Activated T-cell treated with anti-CD3 and anti-CD28 coated beads, Interleukin-2, amount 50 U/mL, for 4 hours (primary cell): Measurements from ENCODE around the gene RNF112. TPM values are rescaled to one million over a fixed set of nuclear protein-coding genes. Genes with fewer than 3 reads are reported as not detected.
"Not testable (repeated sequence)": the region's sequence is repeated elsewhere in the genome, so short reads cannot be mapped to it uniquely, and the experiment has no call there.

Experiments used
- ATAC-seq, 2 donors: fragments of 200-7000 bp; cut with Tn5 transposase; one replicate each; pipeline ENCODE4 v1.10.0; 2021
- DNase-seq: peaks from one replicate; pipeline ENCODE4 v3.0.0-alpha.2; 2020
- H3K27me3 Mint-ChIP-seq: one replicate; pipeline ENCODE4 v1.8.0; 2021; ENCODE audit warnings: low read depth, mixed read lengths
- H3K36me3 Mint-ChIP-seq: one replicate; pipeline ENCODE4 v1.8.0; 2022; ENCODE audit warnings: mixed read lengths; ENCODE audit not compliant: insufficient read depth
- H3K4me1 Mint-ChIP-seq: one replicate; pipeline ENCODE4 v1.8.0; 2021; ENCODE audit warnings: low read depth, mixed read lengths
- H3K4me3 Mint-ChIP-seq: one replicate; pipeline ENCODE4 v1.8.0; 2021; ENCODE audit warnings: mild to moderate bottlenecking, moderate library complexity, mixed read lengths
- H3K9me3 Mint-ChIP-seq: one replicate; pipeline ENCODE4 v1.8.0; 2021; ENCODE audit warnings: mixed read lengths
- total RNA-seq, 3 donors: library from RNA; stranded (reverse); gene quantifications; one replicate each; pipeline ENCODE4 v1.2.1, GENCODE V29; 2021

RNF112 gene
- total RNA-seq, 3 donors from 2014 or later = 0.18 to 0.30 TPM; not detected in 1

GRCh38 chr17:19449656-19450055 lies 38.6 kb downstream of the RNF112 start:
- ATAC-seq (no peak), DNase-seq (no peak)
- H3K9me3 Mint-ChIP-seq = peaks cover 4% of the 10 kb centered on the region
- H3K4me1 Mint-ChIP-seq = peaks cover 2% of the 10 kb centered on the region
- no peaks in the 10 kb centered on the region for H3K36me3 Mint-ChIP-seq
- no peak overlapping the region for H3K4me3 Mint-ChIP-seq
- peaks cover 15% of the 10 kb centered on the region for H3K27me3 Mint-ChIP-seq

GRCh38 chr17:19453296-19453695 lies 42.3 kb downstream of the RNF112 start:
- DNase-seq (no peak), ATAC-seq (no peak)
- Mint-ChIP-seq H3K4me3 (no peak overlapping the region), H3K4me1 (peaks cover 10% of the 10 kb centered on the region), H3K27me3 (peaks cover 10% of the 10 kb centered on the region), H3K36me3 (no peaks in the 10 kb centered on the region), H3K9me3 (no peaks in the 10 kb centered on the region)

DNA sequence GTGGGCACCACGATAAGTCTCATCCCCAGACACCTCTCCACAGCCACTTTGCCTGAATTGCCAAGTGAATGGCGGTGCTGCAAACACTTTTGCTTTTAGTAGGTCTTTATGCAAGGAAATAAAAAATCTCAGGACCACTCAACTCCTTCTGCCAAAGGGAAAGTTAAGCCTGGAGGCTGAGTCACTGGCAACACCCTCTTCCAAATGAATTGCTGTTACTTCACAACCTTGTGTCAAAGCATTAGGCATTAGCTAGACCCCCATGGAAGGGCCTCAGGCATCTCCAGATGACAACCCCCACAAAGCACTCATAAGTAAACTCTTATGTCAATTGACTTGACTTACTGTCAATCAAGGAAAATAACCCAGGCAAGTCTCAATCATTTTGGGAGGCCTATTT lies 43.0 kb downstream of the RNF112 start:
- Mint-ChIP-seq H3K4me3 (no peak overlapping the region), H3K4me1 (peaks cover 13% of the 10 kb centered on the region), H3K36me3 (no peaks in the 10 kb centered on the region), H3K9me3 (no peaks in the 10 kb centered on the region), H3K27me3 (peaks cover 8% of the 10 kb centered on the region)
- DNase-seq (no peak), ATAC-seq (no peak)

- Mint-ChIP-seq H3K36me3 (no peaks in the 10 kb centered on the region), H3K27me3 (peaks cover 6% of the 10 kb centered on the region), H3K9me3 (no peaks in the 10 kb centered on the region), H3K4me1 (peaks cover 21% of the 10 kb centered on the region), H3K4me3 (no peak overlapping the region)
- ATAC-seq (no peak), DNase-seq (no peak)
These were observed 45.2 kb downstream of the RNF112 start for GRCh38 chr17:19456016-19456927.

DNA sequence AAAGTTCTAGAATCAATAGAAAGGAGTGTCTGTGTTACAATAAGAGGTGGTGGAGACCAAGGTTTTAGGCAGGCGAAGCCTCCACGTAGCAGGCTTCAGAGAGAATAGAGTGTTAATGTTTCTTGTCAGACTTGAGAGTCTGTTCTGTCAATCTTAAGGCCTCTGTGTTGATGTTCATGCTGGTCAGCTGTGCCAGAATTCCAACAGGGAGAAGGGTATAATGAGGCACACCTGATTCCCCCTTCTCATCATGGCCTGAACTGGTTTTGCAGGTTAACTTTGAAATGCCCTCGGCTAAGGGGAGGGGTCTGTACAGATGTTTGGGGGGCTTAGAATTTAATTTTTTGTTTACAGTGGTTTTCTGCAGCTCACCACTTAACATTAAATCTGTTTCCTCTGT lies 46.0 kb downstream of the RNF112 start:
- H3K36me3 Mint-ChIP-seq = no peaks in the 10 kb centered on the region
- H3K4me1 Mint-ChIP-seq = peaks cover 25% of the 10 kb centered on the region
- H3K9me3 Mint-ChIP-seq = no peaks in the 10 kb centered on the region
- H3K27me3 Mint-ChIP-seq = peaks cover 5% of the 10 kb centered on the region
- no peak overlapping the region for H3K4me3 Mint-ChIP-seq
- DNase-seq (no peak), ATAC-seq (no peak)

DNA sequence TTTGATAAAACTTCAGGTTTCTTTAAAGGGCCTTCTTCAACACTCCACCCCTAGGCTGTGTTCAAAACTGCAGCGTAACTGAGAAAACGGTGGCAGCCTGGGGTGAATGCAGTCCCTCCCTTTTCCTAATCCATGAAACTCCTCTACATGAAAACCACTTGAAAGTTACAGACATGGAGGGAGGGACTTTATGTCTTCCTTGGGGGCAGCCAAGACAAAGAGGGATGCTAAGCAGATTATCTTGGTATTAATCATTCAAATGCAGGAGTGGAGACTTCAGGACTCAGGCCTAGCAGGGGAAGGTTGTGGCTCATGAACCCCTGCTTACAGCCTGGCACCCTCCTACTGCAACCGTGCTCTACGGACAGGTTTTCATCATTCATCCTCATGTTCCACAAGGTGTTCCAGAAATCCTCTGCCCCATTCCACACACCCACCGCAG lies 46.8 kb downstream of the RNF112 start:
- no peaks in the 10 kb centered on the region for H3K36me3 Mint-ChIP-seq
- no peak for DNase-seq
- peaks cover 30% of the 10 kb centered on the region for H3K4me1 Mint-ChIP-seq
- ATAC-seq = no peak
- H3K4me3 Mint-ChIP-seq = no peak overlapping the region
- no peaks in the 10 kb centered on the region for H3K9me3 Mint-ChIP-seq
- peaks cover 2% of the 10 kb centered on the region for H3K27me3 Mint-ChIP-seq

DNA sequence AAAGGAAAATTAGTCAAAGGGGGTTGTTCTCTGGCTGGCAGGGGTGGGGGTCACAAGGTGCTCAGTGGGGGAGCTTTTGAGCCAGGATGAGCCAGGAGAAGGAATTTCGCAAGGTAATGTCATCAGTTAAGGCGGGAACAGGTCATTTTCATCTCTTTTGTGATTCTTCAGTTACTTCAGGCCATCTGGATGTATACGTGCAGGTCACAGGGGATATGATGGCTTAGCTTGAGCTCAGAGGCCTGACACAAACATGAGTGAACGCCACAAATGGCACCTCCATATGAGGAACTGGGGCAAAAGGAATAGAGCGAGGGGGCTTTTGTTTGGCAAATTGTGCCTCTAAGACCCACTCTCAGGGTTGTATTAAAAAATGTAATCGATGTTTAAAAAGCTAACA lies 47.4 kb downstream of the RNF112 start:
- ATAC-seq, H3K36me3 Mint-ChIP-seq, H3K4me3 Mint-ChIP-seq, H3K27me3 Mint-ChIP-seq, DNase-seq, H3K9me3 Mint-ChIP-seq: not testable (repeated sequence)
- H3K4me1 Mint-ChIP-seq = peaks cover 37% of the 10 kb centered on the region

GRCh38 chr17:19459018-19459655 lies 48.1 kb downstream of the RNF112 start:
- H3K9me3 Mint-ChIP-seq, H3K36me3 Mint-ChIP-seq, DNase-seq, H3K27me3 Mint-ChIP-seq, ATAC-seq, H3K4me3 Mint-ChIP-seq: not testable (repeated sequence)
- peaks cover 42% of the 10 kb centered on the region for H3K4me1 Mint-ChIP-seq

DNA sequence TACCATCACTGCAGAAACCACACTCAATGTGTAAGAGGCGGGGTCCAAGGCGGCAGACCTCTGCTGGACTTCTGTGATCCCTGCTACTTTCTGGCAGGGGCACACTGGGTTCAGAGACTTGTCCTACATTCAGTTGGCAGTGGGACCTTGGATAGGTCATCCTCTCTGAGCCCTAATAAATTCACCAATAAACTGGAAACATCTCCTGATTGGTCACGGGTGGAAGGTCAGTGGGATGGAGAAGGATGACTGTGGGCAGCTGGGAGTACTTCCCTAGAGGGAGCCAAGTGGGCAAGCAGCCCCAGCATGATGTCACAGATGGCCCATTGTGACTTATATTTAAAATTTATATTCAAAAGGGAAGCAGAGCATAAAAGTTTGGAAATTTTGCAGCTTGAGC lies 49.7 kb downstream of the RNF112 start:
- ATAC-seq = no peak
- DNase-seq = no peak
- Mint-ChIP-seq H3K4me3 (no peak overlapping the region), H3K4me1 (peaks cover 49% of the 10 kb centered on the region), H3K9me3 (no peaks in the 10 kb centered on the region), H3K36me3 (no peaks in the 10 kb centered on the region), H3K27me3 (no peaks in the 10 kb centered on the region)

- Mint-ChIP-seq H3K4me3 (no peak overlapping the region), H3K4me1 (peaks cover 46% of the 10 kb centered on the region), H3K9me3 (no peaks in the 10 kb centered on the region), H3K27me3 (no peaks in the 10 kb centered on the region), H3K36me3 (no peaks in the 10 kb centered on the region)
- DNase-seq (no peak), ATAC-seq (no peak)
These were observed 50.1 kb downstream of the RNF112 start for GRCh38 chr17:19461116-19461515.

- Mint-ChIP-seq H3K4me3 (no peak overlapping the region), H3K9me3 (no peaks in the 10 kb centered on the region), H3K36me3 (no peaks in the 10 kb centered on the region), H3K27me3 (no peaks in the 10 kb centered on the region), H3K4me1 (peaks cover 46% of the 10 kb centered on the region)
- DNase-seq (no peak), ATAC-seq (no peak)
These were observed 50.6 kb downstream of the RNF112 start for GRCh38 chr17:19461681-19462080.

GRCh38 chr17:19462456-19463035 lies 51.5 kb downstream of the RNF112 start:
- H3K9me3 Mint-ChIP-seq, H3K36me3 Mint-ChIP-seq, ATAC-seq, H3K27me3 Mint-ChIP-seq, H3K4me3 Mint-ChIP-seq, DNase-seq: not testable (repeated sequence)
- peaks cover 39% of the 10 kb centered on the region for H3K4me1 Mint-ChIP-seq

DNA sequence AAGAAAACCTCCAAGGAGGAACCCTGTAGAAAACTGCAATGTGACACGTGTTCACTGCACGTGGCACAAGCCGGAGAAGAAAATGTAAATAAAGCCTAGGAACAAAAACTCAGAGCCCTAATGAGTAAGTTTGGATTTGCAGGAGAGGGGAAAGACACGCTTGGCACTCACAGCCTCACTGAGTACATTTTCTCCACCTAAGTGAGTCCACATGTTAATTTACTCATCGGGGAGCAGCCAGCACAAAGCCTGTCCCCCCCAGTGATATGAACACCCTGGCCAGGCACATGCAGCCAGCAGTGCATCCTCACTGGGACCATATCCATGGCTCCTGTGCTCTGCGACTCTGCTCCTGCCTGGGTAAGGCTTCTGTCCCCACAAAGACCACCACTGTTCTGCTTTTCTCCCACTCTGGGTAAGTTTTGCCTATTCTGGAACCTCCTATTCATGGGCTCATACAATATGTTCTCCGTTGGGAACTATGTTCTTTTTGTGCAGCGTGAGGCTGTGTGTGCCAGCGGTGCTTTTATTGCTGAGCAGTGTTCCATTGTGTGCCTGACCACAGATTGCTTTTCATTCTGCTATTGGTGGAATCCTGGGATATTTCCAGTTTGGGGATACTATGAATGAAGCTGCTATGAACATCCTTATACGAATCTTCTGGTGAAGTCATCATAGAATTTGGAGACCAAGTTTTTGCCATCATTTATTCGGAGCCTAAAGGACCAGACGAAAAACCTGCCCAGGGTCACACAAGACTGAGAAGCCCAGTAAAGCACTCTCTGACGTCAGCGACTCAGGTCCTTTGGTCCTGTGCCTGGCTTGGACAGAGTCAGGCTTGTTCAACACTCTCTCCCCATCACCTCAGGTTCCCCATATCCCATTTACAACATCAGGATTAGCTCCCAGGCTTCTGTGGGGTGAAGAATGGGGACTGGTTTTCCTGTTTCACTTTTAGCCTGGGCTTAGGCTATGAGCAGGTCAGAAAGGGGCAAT lies 53.3 kb downstream of the RNF112 start:
- Mint-ChIP-seq H3K27me3 (no peaks in the 10 kb centered on the region), H3K4me3 (no peak overlapping the region), H3K4me1 (peaks cover 35% of the 10 kb centered on the region), H3K36me3 (no peaks in the 10 kb centered on the region), H3K9me3 (no peaks in the 10 kb centered on the region)
- ATAC-seq (no peak), DNase-seq (no peak)
